GM23248 (cell line): ENCODE measurements around the gene RHOT2.

Experiments used
- EZH2 ChIP-seq: fragments of 200-600 bp; sonication (generic); IDR thresholded peaks from 2 replicates; pipeline ENCODE4 v1.6.1; 2018; ENCODE audit warnings: antibody characterized with exemption, mild to moderate bottlenecking; ENCODE audit not compliant: insufficient read depth, poor library complexity, severe bottlenecking
- EZH2phosphoT487 ChIP-seq: fragments of 200-600 bp; sonication (generic); IDR thresholded peaks from 2 replicates; pipeline ENCODE4 v1.6.1; 2018; ENCODE audit warnings: antibody characterized with exemption, moderate library complexity, mild to moderate bottlenecking, low read depth; ENCODE audit not compliant: insufficient read depth

DNA sequence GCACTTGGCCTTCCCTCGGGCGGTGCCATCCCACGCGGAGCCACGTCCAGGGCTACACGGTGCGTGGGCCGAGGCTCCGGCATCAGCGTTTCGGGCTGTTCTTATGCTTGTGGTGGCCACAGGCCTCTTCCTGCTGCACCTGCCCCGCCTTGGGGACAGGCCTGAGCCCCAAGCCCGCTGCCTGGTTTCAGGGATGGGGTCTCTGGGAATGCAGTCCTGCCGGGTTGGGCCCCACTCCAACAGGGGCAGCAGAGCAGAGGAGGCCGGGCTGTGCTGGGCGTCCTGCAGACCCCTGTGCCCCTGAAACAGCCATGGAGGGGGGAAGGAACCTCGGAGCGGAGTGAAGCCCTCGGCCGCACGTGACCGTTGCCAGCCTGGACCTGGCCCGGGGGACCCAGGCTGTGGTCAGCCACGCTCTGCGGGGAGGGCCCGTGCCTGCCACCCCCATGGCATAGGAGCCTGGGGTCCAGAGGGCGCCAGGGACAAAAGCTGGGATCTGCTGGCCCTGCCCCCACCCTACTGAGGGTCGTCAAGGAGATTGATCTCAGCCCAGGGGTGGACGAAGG lies 37.6 kb upstream of the RHOT2 start:
- TF ChIP-seq EZH2 (no peak), EZH2phosphoT487 (no peak)
